ENCODE data around the gene DMGDH.

DMGDH gene

DNA sequence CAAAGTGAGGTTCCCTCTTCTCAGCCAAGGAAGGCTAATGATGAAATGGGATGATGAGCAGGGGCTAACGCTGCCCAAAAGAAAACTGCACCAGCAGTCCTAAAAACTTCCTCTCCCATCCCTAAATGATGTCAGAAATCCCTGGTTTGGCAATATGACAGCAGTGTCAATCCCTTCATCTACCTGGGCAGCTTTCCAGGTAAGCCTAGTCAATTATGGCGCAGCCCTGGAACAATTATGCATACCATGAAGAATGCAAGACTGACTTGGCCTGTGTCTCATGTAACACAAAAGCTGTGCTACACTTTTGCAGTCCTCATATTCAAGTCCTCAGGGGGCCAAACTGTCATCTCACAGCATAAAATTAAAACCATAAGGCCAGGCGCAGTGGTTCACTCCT, 7.0 kb downstream of the DMGDH start:
- no peak for DNase-seq (ENCODE audit: low spot score)

DNA sequence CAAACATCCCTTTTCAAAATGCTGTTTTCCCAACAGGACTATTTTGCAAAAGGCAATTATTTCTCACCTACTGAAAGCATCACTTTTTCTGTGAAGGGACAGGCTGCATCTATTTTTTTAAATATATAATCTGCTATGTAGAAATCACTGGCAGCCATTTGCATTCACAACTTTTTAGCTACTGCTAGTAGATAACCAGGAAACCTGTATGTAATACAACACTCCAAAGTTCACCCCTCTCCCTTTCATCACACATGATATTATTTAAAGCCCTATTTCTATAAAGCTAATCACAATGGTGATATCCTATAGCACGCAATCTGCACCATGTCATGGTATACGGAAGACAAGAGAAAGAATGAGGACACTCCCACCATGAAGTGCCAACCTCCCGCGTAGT, 9.8 kb downstream of the DMGDH start:
- DNase-seq (ENCODE audit: low spot score): no peak

DNA sequence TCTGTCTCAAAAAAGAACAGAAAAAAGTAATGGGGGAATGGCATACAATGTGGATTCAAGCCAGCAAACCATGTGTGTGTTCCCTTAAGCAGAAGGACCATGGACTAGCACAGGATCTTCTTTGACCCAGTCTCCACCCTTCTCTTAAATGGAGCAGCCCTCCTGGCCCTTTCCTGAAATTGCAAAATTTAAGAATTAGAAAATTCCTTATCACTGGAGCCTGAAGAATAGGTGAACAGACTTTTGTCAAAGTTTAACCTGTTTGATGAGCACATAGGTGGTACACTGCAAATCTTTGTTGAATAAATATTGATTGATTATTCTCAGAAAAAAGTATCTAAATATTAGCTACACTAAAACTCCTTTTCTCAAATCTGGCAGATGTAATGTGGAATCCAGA, 12.6 kb downstream of the DMGDH start:
- no peak for DNase-seq (ENCODE audit: low spot score)

DNA sequence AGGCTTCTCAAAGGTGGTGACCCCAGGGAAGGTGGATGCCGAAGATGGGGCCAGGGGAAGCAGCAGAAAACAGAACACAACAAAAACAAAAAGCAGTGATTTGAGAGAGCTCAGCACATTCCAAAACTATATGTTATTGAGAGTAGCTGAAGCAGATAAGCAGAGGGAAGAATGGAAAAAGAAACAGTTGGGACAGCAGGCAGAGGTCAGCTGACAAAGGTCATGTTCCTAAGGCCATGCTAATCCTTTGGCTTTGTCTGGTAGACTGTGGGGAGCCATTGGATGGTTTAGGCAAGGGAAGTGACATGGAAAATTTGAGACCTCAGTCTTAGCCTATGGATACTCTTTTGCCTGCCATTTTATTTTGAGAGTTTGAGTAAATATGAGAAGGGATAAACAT, 14.5 kb downstream of the DMGDH start:
- DNase-seq (ENCODE audit: low spot score): no peak

DNA sequence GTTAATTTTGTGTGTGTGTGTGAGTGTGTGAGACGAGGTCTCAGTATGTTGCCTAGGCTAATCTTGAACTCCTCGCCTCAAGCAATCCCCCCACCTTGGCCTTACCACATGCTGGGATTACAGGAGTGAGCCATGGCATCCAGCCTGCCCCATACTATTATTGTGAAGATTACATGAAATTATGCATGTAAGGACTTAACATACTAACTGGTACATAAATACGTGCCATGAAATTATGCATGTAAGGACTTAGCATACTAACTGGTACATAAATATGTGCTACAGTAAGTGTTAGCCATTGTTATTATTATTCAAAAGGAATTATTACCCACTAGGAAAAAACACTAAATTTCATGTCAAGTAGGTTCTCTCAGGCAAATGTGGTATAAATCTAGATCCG, 16.2 kb downstream of the DMGDH start:
- DNase-seq (ENCODE audit: low spot score): no peak

DNA sequence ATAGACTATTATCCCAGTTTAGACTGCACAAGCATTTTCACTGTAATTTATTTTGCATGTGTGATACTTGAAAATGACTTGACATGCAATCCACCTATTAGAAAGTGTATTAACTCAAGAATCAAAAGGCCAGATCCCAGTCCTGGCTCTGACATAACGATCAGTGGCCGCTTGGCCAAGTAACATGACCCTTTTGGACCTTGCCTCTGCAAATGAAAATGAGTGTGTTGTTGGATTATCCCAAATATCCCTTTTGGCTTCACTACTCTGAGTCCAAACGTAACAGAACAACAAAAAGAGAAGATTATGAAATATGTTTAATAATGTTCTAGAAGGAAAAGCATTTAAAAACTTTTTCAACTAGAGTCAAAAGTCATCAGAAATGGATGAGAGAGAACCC, 19.0 kb downstream of the DMGDH start:
- DNase-seq (ENCODE audit: low spot score): no peak

DNA sequence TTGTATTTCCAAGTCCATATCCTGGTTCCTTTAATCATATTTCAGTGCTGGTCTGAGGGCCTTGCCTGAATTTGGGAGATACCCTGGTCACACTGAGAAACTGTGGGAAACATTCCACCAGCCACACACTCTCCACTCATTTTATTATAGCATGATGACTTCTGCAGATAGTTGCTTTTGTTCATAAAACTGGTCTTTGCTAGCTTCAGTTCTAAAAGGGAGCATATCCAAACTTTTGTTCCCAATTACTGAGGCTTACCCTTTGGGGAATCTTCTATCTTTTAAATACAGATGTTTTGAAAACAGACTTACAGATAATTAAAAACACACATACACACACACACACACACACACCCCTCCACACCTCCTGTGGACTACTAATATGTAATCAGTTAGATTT, 21.0 kb downstream of the DMGDH start:
- DNase-seq (ENCODE audit: low spot score): no peak

DNA sequence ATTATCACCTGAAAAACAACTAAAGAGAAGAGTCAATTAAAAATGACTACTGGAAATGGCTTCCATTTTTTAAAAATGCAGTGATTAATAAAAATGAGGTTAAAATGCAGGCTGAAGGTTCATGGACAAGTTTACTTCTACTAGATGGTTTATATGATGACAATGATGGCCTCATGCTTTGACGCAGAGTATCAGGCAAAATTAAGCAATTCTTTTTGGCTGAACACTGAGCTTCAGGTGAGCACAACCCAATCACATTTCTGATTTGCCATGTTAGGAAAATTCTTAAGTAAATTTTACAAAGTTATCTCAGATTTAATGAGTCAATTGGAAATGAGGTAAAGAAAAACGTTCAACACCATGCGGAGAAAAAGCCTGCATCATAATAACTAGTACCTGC, 22.3 kb downstream of the DMGDH start:
- no peak for DNase-seq (ENCODE audit: low spot score)

DNA sequence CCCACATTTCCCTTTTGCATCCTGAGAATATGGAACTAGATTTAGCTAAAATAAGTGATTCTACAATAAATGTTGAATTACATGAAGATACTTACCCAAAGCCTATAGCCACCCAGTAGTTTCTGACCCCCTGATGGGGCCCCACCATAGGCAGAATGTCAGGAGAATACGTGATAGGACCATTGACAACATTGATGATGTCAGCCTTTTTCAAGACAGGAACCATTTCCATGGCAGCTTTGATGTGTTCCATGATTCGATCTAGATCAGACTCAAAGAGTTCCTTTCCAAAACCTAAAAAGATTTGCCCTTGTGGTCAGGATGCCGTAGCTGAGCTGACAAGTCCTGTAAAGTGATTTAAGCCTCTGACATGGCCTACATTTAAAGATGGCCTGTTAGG, 27.3 kb downstream of the DMGDH start:
- no peak for DNase-seq (ENCODE audit: low spot score)

DNA sequence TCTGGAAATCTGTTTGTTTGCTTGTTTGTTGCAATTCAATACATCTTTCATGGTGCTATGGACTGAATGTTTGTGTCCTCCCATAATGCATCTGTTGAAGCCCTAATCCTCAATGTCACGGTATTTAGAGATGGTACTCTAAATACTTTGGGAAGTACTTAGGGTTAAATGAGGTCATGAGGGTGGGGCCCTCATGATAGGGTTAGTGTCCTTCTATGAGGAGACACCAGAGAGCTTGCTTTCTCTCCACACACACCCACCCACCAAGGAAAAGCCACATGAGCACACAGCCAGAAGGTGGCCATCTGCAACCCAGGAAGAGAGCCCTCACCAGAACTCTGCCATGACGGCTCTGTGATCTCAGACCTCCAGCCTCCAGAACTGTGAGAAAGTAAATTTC, 32.7 kb downstream of the DMGDH start:
- DNase-seq (ENCODE audit: low spot score): no peak

DNA sequence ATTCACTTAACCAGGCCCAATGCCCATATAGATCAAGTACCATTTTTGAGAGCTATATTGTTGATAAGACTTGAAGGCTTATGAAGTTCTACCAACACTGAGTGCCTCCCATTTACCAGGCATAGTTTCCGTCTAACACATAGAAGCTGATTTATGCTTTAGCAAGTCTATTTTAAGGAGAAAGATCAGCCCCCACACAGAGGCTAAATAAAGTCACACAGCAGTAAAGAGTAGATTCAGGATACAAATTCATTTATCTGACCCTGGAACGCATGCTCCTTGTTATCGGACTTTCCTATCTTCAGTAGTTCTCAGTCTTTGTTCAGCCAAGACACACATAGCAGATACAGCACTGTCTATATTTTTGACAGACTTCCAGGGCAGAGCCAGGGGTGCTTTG, 34.2 kb downstream of the DMGDH start:
- DNase-seq (ENCODE audit: low spot score): no peak

DNA sequence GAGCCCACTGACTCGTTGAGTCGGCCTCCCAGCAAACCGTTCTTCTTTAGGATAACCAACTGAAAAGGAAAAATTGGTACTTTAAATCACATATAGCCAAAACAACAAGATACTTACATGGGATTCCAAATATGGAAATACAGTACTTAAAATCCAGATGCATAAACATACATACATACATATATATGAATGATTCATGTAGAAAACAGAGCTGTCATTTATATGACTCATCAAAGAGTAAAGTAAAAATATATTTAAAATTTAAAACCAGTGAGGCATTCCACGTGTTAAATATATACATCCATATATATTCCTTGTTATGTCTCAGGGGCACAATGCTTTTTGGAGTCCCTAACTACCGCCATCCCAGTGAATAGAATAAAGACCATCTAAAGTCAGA, 36.7 kb downstream of the DMGDH start:
- no peak for DNase-seq (ENCODE audit: low spot score)

DNA sequence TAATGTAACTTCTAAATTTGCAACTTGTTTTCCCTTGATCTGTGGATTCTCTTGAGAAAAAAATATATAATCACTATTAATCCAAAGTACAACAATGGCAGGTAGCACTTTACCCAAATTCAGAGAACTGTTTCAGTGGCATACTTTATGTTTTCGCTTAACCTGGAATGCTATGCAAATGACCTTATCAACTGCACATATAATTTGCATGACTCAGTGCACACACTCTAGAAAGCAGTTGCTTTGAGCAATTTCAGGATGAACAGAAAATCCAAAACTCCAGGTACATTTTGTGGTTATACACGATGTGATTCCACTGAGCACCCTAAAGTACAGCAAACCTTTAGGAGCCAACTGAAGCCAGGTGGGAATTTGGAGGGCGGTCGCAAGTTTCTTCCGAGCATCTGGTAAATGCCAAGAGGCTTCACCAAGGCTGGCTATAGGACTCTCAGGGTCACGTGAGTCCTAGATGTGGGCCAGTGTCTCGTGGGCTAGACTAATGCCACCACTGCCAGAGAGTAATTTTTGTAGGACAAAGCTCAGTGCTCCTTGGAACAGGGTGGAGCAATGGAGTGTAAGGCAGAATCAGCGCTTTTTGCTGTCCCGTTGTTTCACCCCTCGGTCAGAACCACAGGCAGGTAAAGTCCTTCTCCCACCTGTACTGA, 37.3 kb downstream of the DMGDH start:
- DNase-seq (ENCODE audit: low spot score): no peak

DNA sequence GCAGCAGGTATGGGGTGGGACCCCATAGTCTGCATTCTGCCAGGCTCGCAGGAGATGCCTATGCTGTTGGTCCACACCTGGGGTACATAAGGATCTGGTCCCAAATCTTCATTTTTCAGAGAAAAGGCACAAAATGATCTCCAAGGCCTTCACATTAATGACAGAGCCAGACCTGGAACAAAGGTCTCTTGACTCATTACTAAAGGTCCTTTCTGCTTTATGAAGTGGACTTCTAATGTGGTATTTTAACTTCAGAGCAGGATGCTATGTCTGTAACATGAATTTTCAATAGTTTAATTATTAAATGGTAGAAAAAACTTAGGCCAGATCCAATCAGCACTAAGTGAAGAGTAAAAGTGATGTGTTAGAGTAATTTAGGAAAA, 38.0 kb downstream of the DMGDH start:
- DNase-seq (ENCODE audit: low spot score): no peak

DNA sequence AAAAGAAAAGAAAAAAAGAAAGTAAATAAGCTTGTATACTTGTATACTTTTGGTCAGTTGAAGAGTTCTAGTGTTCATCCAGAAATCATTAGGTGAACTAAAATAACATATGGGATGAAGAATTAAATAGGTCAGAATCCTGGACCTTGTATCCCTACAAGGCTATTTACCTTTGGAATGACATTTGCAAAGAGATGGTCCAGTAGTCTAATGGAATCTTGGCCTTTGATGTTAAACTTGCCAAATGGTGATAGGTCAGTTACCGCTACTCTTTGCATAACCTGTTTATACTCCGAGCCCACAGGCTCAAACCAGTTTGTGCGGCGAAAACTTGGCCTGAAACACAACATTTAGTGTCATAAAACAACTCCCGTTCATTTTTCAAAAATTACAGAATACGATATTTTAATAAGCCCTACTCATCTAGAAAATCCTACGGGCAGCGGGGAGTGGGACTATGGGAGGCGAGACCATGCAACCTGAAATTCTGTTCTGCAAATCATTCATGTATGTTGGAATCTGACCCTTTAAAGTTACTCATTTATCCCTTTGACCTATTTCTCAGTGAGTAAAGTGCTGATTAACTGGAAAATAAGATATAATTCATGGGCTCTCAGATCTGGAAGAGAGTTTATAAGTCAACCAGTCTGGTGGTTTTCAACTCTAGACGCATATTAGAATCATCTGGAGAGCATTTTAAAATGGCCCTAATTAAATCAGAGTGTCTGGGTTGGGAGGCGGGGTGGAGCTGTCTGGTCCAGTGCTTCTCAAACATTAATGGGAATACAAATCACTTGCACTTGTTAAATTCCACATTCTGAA, 38.6 kb downstream of the DMGDH start:
- DNase-seq (ENCODE audit: low spot score): no peak

DNA sequence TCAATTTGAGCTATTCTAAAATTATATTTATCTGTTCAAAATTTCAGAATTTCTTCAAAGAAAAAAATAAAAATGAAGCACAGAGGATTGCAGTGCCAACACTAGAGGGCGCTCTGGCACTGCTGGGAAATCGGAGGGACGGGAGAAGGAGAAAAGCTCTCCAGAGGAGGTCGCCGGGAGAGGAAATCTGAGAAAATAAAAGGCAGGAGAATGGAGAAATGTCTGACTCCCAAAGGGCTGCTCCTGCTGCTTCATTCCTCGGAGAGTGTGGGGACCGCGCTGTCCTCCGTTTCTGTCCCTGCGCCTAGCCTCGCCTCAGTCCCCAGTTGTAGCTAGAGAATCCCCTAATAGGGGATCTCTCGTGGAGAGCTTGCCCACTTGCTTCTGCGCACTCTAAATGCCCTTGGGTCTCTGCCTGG, 44.4 kb downstream of the DMGDH start:
- DNase-seq (ENCODE audit: low spot score): peak; percentile 42

DNA sequence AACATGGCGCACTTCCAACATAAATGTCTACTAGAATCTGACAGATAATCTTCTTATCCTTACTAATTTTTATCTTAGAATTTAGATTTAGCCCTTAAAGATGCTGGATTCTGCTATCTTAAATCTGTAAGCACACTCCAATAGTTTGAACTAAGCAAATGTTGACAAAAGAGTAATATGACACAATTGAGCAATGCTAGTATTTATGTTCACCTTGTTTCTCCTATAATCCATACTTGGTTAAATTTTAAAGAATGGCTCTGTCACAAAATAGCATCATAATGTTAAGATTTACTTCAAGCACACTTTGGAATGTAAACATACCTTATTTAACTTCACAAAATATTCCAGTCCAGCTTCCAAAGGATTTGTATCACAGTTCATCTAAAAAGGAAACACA, 45.5 kb downstream of the DMGDH start:
- DNase-seq (ENCODE audit: low spot score): no peak

DNA sequence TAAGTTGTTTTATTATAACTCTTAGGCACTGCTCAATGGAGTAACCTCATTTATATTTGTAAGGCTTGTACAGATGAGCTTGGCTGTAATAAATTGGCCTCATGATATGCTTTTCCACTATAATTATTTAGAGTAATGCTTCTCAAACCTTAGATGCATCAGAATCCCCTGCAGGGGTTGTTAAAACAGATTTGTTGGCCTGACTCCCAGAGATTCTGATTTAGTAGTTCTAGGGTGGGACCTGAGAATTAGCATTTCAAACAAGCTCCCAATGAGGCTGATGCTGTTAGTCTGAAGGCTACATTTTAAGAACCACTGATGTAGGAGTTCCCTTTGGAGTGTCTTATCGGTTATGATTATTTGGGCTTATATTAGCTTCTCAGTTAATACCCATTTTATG, 46.1 kb downstream of the DMGDH start:
- DNase-seq (ENCODE audit: low spot score): no peak

DNA sequence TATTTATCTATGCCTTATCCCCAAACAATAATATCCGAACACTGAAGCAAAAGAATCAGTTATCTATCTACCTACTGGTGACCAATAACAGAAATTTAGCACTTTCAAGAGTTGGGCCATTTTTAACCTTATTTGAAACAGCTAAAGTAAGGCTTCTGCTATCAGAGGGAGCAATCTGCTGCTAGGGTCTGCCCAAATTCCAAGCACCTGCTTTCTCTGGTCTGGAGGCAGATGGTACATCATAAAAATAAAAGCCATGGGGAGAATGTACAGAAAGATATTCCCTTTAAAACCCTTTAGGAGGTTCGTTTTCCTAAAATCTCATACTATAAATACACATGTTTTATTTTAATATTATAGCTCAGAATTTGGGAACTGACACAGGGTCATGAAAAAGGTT, 46.7 kb downstream of the DMGDH start:
- DNase-seq (ENCODE audit: low spot score): no peak

DNA sequence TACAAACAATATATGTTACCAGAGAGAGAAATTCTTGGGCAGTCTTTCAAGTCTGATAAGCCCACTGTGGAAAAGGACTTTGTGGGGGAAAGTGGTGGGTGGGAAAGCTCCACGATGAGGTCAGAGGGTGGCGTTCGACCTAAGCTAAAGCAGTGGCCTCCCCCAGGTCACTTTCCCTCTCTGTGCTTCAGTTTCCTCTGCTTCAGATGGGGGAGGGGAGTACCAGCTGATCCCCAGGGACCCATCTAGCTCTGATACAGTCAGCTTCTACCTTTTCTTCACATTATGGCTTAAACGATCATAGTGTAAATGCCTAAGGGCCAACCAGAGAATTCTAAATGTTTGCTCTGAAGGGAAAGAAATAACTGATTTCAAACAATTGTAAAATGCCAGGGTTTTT, 47.7 kb downstream of the DMGDH start:
- DNase-seq (ENCODE audit: low spot score): no peak

DNA sequence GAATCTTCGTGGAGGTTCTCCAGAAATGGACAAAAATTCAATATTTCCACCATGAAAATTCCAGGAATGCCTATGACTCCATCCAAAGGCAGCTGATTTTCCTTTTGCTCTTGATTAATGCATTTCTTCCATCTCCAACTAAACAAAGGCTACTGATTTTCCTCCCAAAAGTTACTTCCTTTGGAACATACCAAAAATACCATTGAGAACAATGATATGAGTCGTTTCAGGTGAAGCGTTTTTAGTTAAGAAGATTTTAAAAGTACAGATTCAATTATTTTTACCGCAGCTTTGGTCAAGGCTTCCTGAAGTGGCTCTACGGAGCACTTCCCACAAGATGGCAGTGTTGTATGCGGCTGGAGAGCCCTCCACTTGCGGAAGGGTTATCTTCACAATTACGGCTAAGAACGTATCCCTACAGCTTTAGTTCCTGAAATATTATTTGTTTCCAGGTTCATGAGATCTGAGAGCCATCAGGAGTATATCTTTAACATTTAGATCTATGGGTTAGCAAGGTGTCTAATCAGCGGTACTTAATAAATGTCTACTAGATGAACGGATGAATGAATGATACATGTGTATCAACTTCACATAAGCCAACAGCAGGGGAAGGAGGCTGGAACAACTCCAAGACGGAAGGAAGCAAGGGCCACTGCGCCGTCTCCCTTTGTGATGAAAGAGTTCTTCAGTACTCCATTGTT, 48.5 kb downstream of the DMGDH start:
- peak; percentile 20 for DNase-seq (ENCODE audit: low spot score)

DNA sequence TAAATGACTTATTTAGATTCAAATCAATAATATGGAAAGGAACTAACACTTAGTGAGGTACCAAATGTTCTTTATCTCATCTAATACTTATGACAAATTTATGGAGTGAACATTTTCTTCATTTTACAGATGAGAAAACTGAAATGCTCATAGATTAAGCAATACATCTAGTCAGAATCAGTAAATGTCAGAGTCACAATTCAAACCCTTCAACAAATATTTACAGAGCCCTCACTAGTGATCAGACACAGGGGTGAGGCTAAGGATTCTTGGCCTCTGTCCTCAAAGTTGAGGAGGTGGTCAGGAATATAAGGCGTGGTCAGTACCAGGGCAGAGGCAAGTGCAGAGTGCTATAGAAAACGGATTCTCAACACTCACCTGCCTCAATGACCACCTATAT, 54.8 kb downstream of the DMGDH start:
- no peak for DNase-seq (ENCODE audit: low spot score)

DNA sequence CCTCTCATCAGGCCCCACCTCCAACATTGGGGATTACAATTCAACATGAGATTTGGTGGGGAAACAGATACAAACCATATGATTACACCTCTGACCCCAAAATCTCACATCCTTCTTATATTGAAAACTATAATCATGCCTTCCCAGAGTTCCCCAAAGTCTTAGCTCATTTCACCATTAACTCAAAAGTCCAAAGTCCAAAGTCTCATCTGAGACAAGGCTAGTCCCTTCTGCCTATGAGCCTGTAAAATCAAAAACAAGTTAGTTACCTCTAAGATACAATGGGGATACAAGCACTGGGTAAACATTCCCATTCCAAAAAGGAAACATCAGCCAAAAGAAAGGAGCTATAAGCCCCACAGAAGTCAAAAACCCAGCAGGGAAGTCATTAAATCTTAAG, 57.6 kb downstream of the DMGDH start:
- DNase-seq (ENCODE audit: low spot score): no peak
